Measurements from ENCODE around the gene SRRM4.

- TF ChIP-seq NFIC (IDR thresholded peaks at IDR 0.05) (no peak), RAD21 (IDR thresholded peaks at IDR 0.05; ENCODE audit: low read depth) (no peak)
Measured at GRCh38 chr12:118972982-118973381, 8.4 kb upstream of the SRRM4 start.
